ENCODE measurements around the gene CAB39.

DNA sequence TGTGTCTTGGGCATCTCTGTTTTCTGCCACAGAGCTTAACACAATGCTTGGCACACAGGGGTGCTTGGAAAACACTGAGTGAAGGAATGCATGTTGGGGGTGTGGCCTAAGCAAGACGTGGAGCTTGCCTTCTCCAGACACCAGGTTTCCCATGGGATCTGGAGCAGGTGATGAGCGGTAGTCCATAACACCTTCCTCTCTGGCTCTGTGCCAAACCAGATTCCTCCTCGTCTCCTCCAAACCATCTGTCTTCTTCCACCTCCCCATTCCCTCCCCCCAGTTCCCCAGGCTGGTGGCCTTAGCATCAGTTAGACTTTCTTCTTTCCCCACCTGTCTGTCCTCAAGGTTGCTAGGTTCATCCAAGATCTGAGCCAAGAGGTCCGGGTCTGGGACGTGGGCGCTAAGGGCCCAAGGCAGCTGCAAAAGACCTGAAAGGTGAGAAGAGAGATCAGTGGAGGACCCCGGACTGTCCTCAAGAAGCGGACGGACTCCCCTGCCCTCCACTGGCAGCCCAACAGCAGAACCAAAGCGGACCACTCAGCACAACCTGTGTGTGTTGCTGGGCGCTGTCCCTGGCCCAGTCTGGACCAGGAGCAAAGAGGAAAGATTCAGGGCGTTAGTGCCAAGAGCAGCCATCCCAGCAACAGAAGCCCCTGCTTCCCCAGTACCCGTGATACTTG lies 150.9 kb downstream of the CAB39 start:
- TF ChIP-seq, protein P1, sequence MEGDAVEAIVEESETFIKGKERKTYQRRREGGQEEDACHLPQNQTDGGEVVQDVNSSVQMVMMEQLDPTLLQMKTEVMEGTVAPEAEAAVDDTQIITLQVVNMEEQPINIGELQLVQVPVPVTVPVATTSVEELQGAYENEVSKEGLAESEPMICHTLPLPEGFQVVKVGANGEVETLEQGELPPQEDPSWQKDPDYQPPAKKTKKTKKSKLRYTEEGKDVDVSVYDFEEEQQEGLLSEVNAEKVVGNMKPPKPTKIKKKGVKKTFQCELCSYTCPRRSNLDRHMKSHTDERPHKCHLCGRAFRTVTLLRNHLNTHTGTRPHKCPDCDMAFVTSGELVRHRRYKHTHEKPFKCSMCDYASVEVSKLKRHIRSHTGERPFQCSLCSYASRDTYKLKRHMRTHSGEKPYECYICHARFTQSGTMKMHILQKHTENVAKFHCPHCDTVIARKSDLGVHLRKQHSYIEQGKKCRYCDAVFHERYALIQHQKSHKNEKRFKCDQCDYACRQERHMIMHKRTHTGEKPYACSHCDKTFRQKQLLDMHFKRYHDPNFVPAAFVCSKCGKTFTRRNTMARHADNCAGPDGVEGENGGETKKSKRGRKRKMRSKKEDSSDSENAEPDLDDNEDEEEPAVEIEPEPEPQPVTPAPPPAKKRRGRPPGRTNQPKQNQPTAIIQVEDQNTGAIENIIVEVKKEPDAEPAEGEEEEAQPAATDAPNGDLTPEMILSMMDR (IDR thresholded peaks at IDR 0.05), result no peak
- TF ChIP-seq POLR2AphosphoS5 (IDR thresholded peaks at IDR 0.05), result no peak
